Measurements from ENCODE around the gene MMP13. TPM values are rescaled to one million over a fixed set of nuclear protein-coding genes. Genes with fewer than 3 reads are reported as not detected.

Gene MMP13
- total and polyA plus RNA-seq, 2 donors (not counting 3 experiments of a cell fraction or from before 2014, with no cell fraction given): not detected

GRCh38 chr11:102933627-102934026 lies 21.9 kb downstream of the MMP13 start:
- Histone ChIP-seq H3K4me2 (ENCODE audit: insufficient read depth, low read length) (no peak overlapping the region), H3K36me3 (ENCODE audit: control insufficient read depth in 2 of 2, extremely low read depth in 1 of 2, insufficient read depth in 2 of 2, low read length in 2 of 2) (no peaks in the 10 kb centered on the region), H3K9me1 (replicated peaks; ENCODE audit: control insufficient read depth, extremely low read depth, insufficient read depth, low read length) (no peaks in the 10 kb centered on the region), H3K27ac (ENCODE audit: insufficient read depth, low read depth, low read length) (no peak overlapping the region), H3K79me2 (ENCODE audit: control insufficient read depth, insufficient read depth, low read length) (no peaks in the 10 kb centered on the region), H3K9ac (replicated peaks; ENCODE audit: extremely low read depth, insufficient read depth, low read length) (no peak overlapping the region), H3K9me3 (replicated peaks; ENCODE audit: control insufficient read depth, insufficient read depth, low read length) (no peaks in the 10 kb centered on the region), H3K4me3 (replicated peaks in 1 of 3; ENCODE audit: insufficient read depth in 1 of 3, low read depth in 1 of 3, low read length in 3 of 3) (no peak overlapping the region), H3K27me3 (ENCODE audit: control insufficient read depth in 2 of 2, insufficient read depth in 2 of 2, low read length in 2 of 2) (peaks cover 0 to 2% of the 10 kb centered on the region in 2 experiments), H3K4me1 (ENCODE audit: control insufficient read depth, extremely low read depth, insufficient read depth, low read length) (no peaks in the 10 kb centered on the region), H2AFZ (ENCODE audit: low read depth, low read length) (no peak overlapping the region), H4K20me1 (replicated peaks; ENCODE audit: control insufficient read depth, extremely low read depth, insufficient read depth, low read length) (no peaks in the 10 kb centered on the region)
- no peak for DNase-seq (ENCODE audit: low read depth, low spot score)
- ChIA-PET POLR2A (no interaction called here), CTCF (interaction anchor here (1.4 to 3.6 kb wide), 2 partner anchors 15 to 19 kb away, joined by 3 to 19 read pairs; no protein-coding TSS in a partner anchor)
- BruUV-seq (replicated peaks): no TSS peak
- dilution Hi-C loops (cut with MboI; ENCODE audit: extremely low pct_ligation_motif_present, low sequenced_read_pairs) (no loop called here), intact Hi-C loops (cut with micrococcal nuclease) (no loop called here)
- FAIRE-seq: no peak
- TF ChIP-seq JUN (IDR thresholded peaks at IDR 0.05; ENCODE audit: borderline replicate concordance, insufficient read depth, insufficient read length, low read depth) (no peak), EZH2 (IDR thresholded peaks at IDR 0.05; ENCODE audit: borderline replicate concordance, low read depth, low read length, severe bottlenecking) (no peak), POLR2A (IDR thresholded peaks at IDR 0.05; ENCODE audit: low read depth, low read length) (no peak), FOS (IDR thresholded peaks at IDR 0.05; ENCODE audit: borderline replicate concordance, insufficient read depth, low read length) (no peak)

GRCh38 chr11:102932678-102933077 lies 22.9 kb downstream of the MMP13 start:
- no peaks in the 10 kb centered on the region for H3K9me3 ChIP-seq (replicated peaks; ENCODE audit: control insufficient read depth, insufficient read depth, low read length)
- H4K20me1 ChIP-seq (replicated peaks; ENCODE audit: control insufficient read depth, extremely low read depth, insufficient read depth, low read length): no peaks in the 10 kb centered on the region
- no peak overlapping the region for H2AFZ ChIP-seq (ENCODE audit: low read depth, low read length)
- no peaks in the 10 kb centered on the region for H3K36me3 ChIP-seq (ENCODE audit: control insufficient read depth in 2 of 2, extremely low read depth in 1 of 2, insufficient read depth in 2 of 2, low read length in 2 of 2)
- no peak overlapping the region for H3K9ac ChIP-seq (replicated peaks; ENCODE audit: extremely low read depth, insufficient read depth, low read length)
- peaks cover 0 to 2% of the 10 kb centered on the region in 2 experiments for H3K27me3 ChIP-seq (ENCODE audit: control insufficient read depth in 2 of 2, insufficient read depth in 2 of 2, low read length in 2 of 2)
- dilution Hi-C loops (cut with MboI; ENCODE audit: extremely low pct_ligation_motif_present, low sequenced_read_pairs): no loop called here
- ChIA-PET CTCF (interaction anchor here (1.4 to 2.8 kb wide), 2 partner anchors 8 to 16 kb away, joined by 3 to 15 read pairs; no protein-coding TSS in a partner anchor), POLR2A (no interaction called here)
- TF ChIP-seq MYC (IDR thresholded peaks at IDR 0.05; ENCODE audit: low read depth, low read length) (no peak), POLR2A (IDR thresholded peaks at IDR 0.05; ENCODE audit: low read depth, low read length) (no peak), CTCF (IDR thresholded peaks at IDR 0.05; ENCODE audit: extremely low read depth in 1 of 2, insufficient read depth in 1 of 2, low read depth in 1 of 2, low read length in 2 of 2) (no peak), EZH2 (IDR thresholded peaks at IDR 0.05; ENCODE audit: borderline replicate concordance, low read depth, low read length, severe bottlenecking) (no peak), GATA2 (IDR thresholded peaks at IDR 0.05; ENCODE audit: insufficient read depth, insufficient read length, low read depth, low read length) (no peak), FOS (IDR thresholded peaks at IDR 0.05; ENCODE audit: borderline replicate concordance, insufficient read depth, low read length) (no peak)
- H3K4me3 ChIP-seq (replicated peaks in 1 of 3; ENCODE audit: insufficient read depth in 1 of 3, low read depth in 1 of 3, low read length in 3 of 3): no peak overlapping the region
- BruUV-seq (replicated peaks): no TSS peak
- no peak overlapping the region for H3K27ac ChIP-seq (ENCODE audit: insufficient read depth, low read depth, low read length)
- no peaks in the 10 kb centered on the region for H3K9me1 ChIP-seq (replicated peaks; ENCODE audit: control insufficient read depth, extremely low read depth, insufficient read depth, low read length)
- no peak for DNase-seq (ENCODE audit: low read depth, low spot score)
- intact Hi-C loops (cut with micrococcal nuclease): no loop called here
- H3K4me1 ChIP-seq (ENCODE audit: control insufficient read depth, extremely low read depth, insufficient read depth, low read length): no peaks in the 10 kb centered on the region
- no peak overlapping the region for H3K4me2 ChIP-seq (ENCODE audit: insufficient read depth, low read length)
- FAIRE-seq: no peak
- no peaks in the 10 kb centered on the region for H3K79me2 ChIP-seq (ENCODE audit: control insufficient read depth, insufficient read depth, low read length)

Measured in endothelial cell of umbilical vein (primary cell).